MM.1S (cell line): ENCODE measurements around the gene PRAMEF33.
"Not testable (repeated sequence)": the region's sequence is repeated elsewhere in the genome, so short reads cannot be mapped to it uniquely, and the experiment has no call there.

Source experiments
- DNase-seq: peaks from one replicate; pipeline ENCODE4 v3.0.0-alpha.2; 2015
- H2AFZ ChIP-seq: fragments of 300-600 bp; sonication (generic); 2 replicates; pipeline ENCODE4 v1.6.0; 2016; ENCODE audit warnings: antibody characterized with exemption, low read length
- H3F3A ChIP-seq: fragments of 300-600 bp; sonication (generic); 2 replicates; pipeline ENCODE4 v1.6.1; 2016; ENCODE audit warnings: mild to moderate bottlenecking, antibody characterized with exemption, low read length, moderate library complexity, mixed read lengths; ENCODE audit not compliant: insufficient read depth
- H3K27ac ChIP-seq: fragments of 300-600 bp; sonication (generic); 2 replicates; pipeline ENCODE4 v1.5.1; 2016; ENCODE audit warnings: mild to moderate bottlenecking, low read length
- H3K27me3 ChIP-seq: fragments of 300-600 bp; sonication (generic); replicated peaks from 2 replicates; pipeline ENCODE4 v1.6.0; 2016; ENCODE audit warnings: low read length; ENCODE audit not compliant: insufficient read depth
- H3K36me3 ChIP-seq: fragments of 300-600 bp; sonication (generic); replicated peaks from 2 replicates; pipeline ENCODE4 v1.6.1; 2016; ENCODE audit warnings: mild to moderate bottlenecking, low read length, mixed read lengths; ENCODE audit not compliant: insufficient read depth
- H3K4me1 ChIP-seq: fragments of 300-600 bp; sonication (generic); 2 replicates; pipeline ENCODE4 v1.6.1; 2016; ENCODE audit warnings: low read length, mixed read lengths
- H3K4me2 ChIP-seq: fragments of 300-600 bp; sonication (generic); 2 replicates; pipeline ENCODE4 v1.6.0; 2016; ENCODE audit warnings: low read depth, low read length
- H3K4me3 ChIP-seq: fragments of 300-600 bp; sonication (generic); 2 replicates; pipeline ENCODE4 v1.5.1; 2016; ENCODE audit warnings: low read length, mixed read lengths
- H3K79me2 ChIP-seq: fragments of 300-600 bp; sonication (generic); 2 replicates; pipeline ENCODE4 v1.6.1; 2016; ENCODE audit warnings: mixed run types, low read length, mixed read lengths
- H3K9ac ChIP-seq: fragments of 300-600 bp; sonication (generic); 2 replicates; pipeline ENCODE4 v1.6.1; 2016; ENCODE audit warnings: low read length, mixed read lengths
- H3K9me2 ChIP-seq: fragments of 300-600 bp; sonication (generic); replicated peaks from 2 replicates; pipeline ENCODE4 v1.6.1; 2016; ENCODE audit warnings: mild to moderate bottlenecking, low read length, mixed read lengths; ENCODE audit not compliant: insufficient read depth
- H3K9me3 ChIP-seq: fragments of 300-600 bp; sonication (generic); replicated peaks from 2 replicates; pipeline ENCODE4 v1.6.1; 2016; ENCODE audit warnings: mild to moderate bottlenecking, low read length, mixed read lengths; ENCODE audit not compliant: insufficient read depth
- H4K20me1 ChIP-seq: fragments of 300-600 bp; sonication (generic); 2 replicates; pipeline ENCODE4 v1.6.1; 2016; ENCODE audit warnings: mild to moderate bottlenecking, low read length, moderate library complexity, mixed read lengths; ENCODE audit not compliant: insufficient read depth
- TF ChIP-seq, protein P1 (sequence below): fragments of 300-600 bp; sonication (generic); IDR thresholded peaks from 2 replicates; pipeline ENCODE4 v1.5.1; 2016; ENCODE audit warnings: antibody characterized with exemption, low read length, mixed read lengths

PRAMEF33 gene

DNA sequence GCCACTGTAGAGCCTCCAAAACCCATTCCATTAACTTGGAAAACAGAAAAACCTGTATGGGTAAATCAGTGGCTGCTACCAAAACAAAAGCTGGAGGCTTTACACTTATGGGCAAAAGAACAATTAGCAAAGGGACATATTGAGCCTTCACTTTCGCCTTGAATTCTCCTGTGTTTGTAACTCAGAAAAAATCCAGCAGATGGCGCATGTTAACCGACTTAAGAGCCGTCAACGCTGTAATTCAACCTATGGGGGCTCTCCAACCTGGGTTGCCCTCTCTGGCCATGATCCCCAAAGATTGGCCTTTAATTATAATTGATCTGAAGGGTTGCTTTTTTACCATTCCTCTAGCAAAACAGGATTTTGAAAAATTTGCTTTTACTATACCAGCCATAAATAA, 53.4 kb downstream of the PRAMEF33 start:
- H3K36me3 ChIP-seq, H3K9me2 ChIP-seq, H3K27me3 ChIP-seq, H3K27ac ChIP-seq, H2AFZ ChIP-seq, H4K20me1 ChIP-seq, H3K4me3 ChIP-seq, H3K79me2 ChIP-seq, H3K4me2 ChIP-seq, H3K4me1 ChIP-seq, H3K9me3 ChIP-seq, H3K9ac ChIP-seq, H3F3A ChIP-seq: not testable (repeated sequence)
- peak; percentile 65 for DNase-seq
- TF ChIP-seq, protein P1, sequence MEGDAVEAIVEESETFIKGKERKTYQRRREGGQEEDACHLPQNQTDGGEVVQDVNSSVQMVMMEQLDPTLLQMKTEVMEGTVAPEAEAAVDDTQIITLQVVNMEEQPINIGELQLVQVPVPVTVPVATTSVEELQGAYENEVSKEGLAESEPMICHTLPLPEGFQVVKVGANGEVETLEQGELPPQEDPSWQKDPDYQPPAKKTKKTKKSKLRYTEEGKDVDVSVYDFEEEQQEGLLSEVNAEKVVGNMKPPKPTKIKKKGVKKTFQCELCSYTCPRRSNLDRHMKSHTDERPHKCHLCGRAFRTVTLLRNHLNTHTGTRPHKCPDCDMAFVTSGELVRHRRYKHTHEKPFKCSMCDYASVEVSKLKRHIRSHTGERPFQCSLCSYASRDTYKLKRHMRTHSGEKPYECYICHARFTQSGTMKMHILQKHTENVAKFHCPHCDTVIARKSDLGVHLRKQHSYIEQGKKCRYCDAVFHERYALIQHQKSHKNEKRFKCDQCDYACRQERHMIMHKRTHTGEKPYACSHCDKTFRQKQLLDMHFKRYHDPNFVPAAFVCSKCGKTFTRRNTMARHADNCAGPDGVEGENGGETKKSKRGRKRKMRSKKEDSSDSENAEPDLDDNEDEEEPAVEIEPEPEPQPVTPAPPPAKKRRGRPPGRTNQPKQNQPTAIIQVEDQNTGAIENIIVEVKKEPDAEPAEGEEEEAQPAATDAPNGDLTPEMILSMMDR, result peak; percentile 40
